ENCODE measurements around the gene GPR26. TPM values are rescaled to one million over a fixed set of nuclear protein-coding genes. Genes with fewer than 3 reads are reported as not detected.

The GPR26 gene
- total and polyA plus RNA-seq, 2 donors (not counting 1 experiment from before 2014, with no cell fraction given), result not detected

DNA sequence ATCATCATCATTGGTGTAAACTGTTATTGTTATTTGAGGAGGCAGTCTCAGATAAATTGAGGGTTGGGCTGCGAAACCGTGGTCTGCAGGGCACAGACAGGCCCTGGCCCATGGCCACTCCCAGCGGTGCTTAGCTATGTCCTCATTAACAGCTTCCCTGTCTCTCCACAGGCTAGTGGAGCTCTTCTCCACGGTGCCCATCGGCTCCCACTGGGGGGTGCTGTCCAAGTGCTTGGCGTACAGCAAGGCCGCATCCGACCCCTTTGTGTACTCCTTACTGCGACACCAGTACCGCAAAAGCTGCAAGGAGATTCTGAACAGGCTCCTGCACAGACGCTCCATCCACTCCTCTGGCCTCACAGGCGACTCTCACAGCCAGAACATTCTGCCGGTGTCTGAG is 21.6 kb downstream of the GPR26 start:
- no peak overlapping the region for H3K9ac ChIP-seq (ENCODE audit: low read length)
- H3K36me3 ChIP-seq (replicated peaks in 1 of 2; ENCODE audit: control extremely low read depth in 1 of 2, control insufficient read depth in 1 of 2, extremely low read depth in 1 of 2, insufficient read depth in 2 of 2, low read length in 1 of 2), result no peaks in the 10 kb centered on the region
- 63% methylated on average over 11 of the region's 13 CpGs for WGBS (ENCODE audit: insufficient coverage)
- Mint-ChIP-seq H3K27me3 (peaks cover 15% of the 10 kb centered on the region), H3K27ac (no peak overlapping the region), H3K4me1 (no peaks in the 10 kb centered on the region), H3K4me3 (no peak overlapping the region), H3K9me3 (ENCODE audit: insufficient read depth) (no peaks in the 10 kb centered on the region)
- ChIA-PET POLR2A (no interaction called here), CTCF (no interaction called here)
- H3K27ac ChIP-seq (ENCODE audit: low read length in 2 of 2), result no peak overlapping the region
- no peaks in the 10 kb centered on the region for H4K20me1 ChIP-seq (ENCODE audit: control insufficient read depth, insufficient read depth, low read length, poor library complexity, severe bottlenecking)
- no peaks in the 10 kb centered on the region for H3K4me1 ChIP-seq (ENCODE audit: control insufficient read depth in 2 of 2, insufficient read depth in 2 of 2, low read length in 2 of 2)
- no peak for ATAC-seq (ENCODE audit: low read depth)
- peaks cover 0 to 2% (median 0%) of the 10 kb centered on the region in 4 experiments for H3K27me3 ChIP-seq (replicated peaks in 1 of 4; ENCODE audit: control extremely low read depth in 1 of 4, control insufficient read depth in 3 of 4, insufficient read depth in 4 of 4, low read length in 3 of 4)
- TF ChIP-seq EZH2 (IDR thresholded peaks at IDR 0.05; ENCODE audit: borderline replicate concordance, insufficient read depth, low read depth, low read length, poor library complexity, severe bottlenecking), result no peak
- TF ChIP-seq, protein P1, sequence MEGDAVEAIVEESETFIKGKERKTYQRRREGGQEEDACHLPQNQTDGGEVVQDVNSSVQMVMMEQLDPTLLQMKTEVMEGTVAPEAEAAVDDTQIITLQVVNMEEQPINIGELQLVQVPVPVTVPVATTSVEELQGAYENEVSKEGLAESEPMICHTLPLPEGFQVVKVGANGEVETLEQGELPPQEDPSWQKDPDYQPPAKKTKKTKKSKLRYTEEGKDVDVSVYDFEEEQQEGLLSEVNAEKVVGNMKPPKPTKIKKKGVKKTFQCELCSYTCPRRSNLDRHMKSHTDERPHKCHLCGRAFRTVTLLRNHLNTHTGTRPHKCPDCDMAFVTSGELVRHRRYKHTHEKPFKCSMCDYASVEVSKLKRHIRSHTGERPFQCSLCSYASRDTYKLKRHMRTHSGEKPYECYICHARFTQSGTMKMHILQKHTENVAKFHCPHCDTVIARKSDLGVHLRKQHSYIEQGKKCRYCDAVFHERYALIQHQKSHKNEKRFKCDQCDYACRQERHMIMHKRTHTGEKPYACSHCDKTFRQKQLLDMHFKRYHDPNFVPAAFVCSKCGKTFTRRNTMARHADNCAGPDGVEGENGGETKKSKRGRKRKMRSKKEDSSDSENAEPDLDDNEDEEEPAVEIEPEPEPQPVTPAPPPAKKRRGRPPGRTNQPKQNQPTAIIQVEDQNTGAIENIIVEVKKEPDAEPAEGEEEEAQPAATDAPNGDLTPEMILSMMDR (IDR thresholded peaks at IDR 0.05), result no peak
- H3K4me3 ChIP-seq (ENCODE audit: control extremely low read depth in 1 of 5, extremely low read depth in 1 of 5, insufficient read depth in 1 of 5, low read depth in 2 of 5, low read length in 4 of 5), result no peak overlapping the region
- intact Hi-C loops (cut with micrococcal nuclease), result no loop called here
- H2AFZ ChIP-seq (ENCODE audit: insufficient read depth, low read depth, low read length, poor library complexity, severe bottlenecking), result no peak overlapping the region
- no peak overlapping the region for H3K4me2 ChIP-seq (replicated peaks; ENCODE audit: low read depth, low read length, poor library complexity, severe bottlenecking)
- H3K79me2 ChIP-seq (ENCODE audit: control insufficient read depth, insufficient read depth, low read length), result no peaks in the 10 kb centered on the region
- H3K9me3 ChIP-seq (ENCODE audit: control extremely low read depth in 1 of 3, control insufficient read depth in 2 of 3, insufficient read depth in 1 of 3, low read length in 2 of 3), result peaks cover 0 to 5% (median 0%) of the 10 kb centered on the region in 3 donors
- no peak for DNase-seq

DNA sequence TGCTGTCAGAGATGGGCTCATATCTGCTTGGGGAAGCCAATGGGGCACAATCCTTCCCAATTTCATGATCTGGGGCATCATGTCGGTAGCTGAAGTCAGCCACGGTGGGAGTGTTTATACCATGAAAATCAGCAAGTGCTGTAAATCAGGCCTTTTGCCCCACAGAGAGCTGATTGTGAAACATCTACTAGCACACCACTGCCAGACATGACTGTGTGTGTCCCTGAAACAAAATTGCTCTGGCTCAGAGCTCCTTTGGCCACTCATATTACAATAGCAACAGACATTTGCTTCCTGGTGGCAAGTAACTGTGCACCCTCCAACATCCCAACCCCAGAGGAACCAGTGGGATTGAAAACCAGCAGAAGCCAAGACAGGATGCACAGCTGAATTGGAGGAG is 23.7 kb downstream of the GPR26 start:
- H3K4me2 ChIP-seq (replicated peaks; ENCODE audit: low read depth, low read length, poor library complexity, severe bottlenecking), result no peak overlapping the region
- intact Hi-C loops (cut with micrococcal nuclease), result no loop called here
- Mint-ChIP-seq H3K4me1 (no peaks in the 10 kb centered on the region), H3K4me3 (no peak overlapping the region), H3K27ac (no peak overlapping the region), H3K9me3 (ENCODE audit: insufficient read depth) (no peaks in the 10 kb centered on the region), H3K27me3 (peaks cover 11% of the 10 kb centered on the region)
- H4K20me1 ChIP-seq (ENCODE audit: control insufficient read depth, insufficient read depth, low read length, poor library complexity, severe bottlenecking), result no peaks in the 10 kb centered on the region
- POLR2A ChIA-PET, result no interaction called here
- no peaks in the 10 kb centered on the region for H3K4me1 ChIP-seq (ENCODE audit: control insufficient read depth in 2 of 2, insufficient read depth in 2 of 2, low read length in 2 of 2)
- H3K27me3 ChIP-seq (replicated peaks in 1 of 4; ENCODE audit: control extremely low read depth in 1 of 4, control insufficient read depth in 3 of 4, insufficient read depth in 4 of 4, low read length in 3 of 4), result peaks cover 0 to 2% (median 0%) of the 10 kb centered on the region in 4 experiments
- WGBS (ENCODE audit: insufficient coverage), result 83% methylated on average over 2 of the region's 2 CpGs
- CTCF ChIA-PET, result no interaction called here
- H3K9me3 ChIP-seq (ENCODE audit: control extremely low read depth in 1 of 3, control insufficient read depth in 2 of 3, insufficient read depth in 1 of 3, low read length in 2 of 3), result peaks cover 0 to 10% (median 0%) of the 10 kb centered on the region in 3 donors
- TF ChIP-seq, protein P1 (IDR thresholded peaks at IDR 0.05), result no peak
- no peak for TF ChIP-seq EZH2 (IDR thresholded peaks at IDR 0.05; ENCODE audit: borderline replicate concordance, insufficient read depth, low read depth, low read length, poor library complexity, severe bottlenecking)
- no peak for ATAC-seq (ENCODE audit: low read depth)
- H2AFZ ChIP-seq (ENCODE audit: insufficient read depth, low read depth, low read length, poor library complexity, severe bottlenecking), result no peak overlapping the region
- H3K27ac ChIP-seq (ENCODE audit: low read length in 2 of 2), result no peak overlapping the region
- no peak overlapping the region for H3K4me3 ChIP-seq (ENCODE audit: control extremely low read depth in 1 of 5, extremely low read depth in 1 of 5, insufficient read depth in 1 of 5, low read depth in 2 of 5, low read length in 4 of 5)
- H3K9ac ChIP-seq (ENCODE audit: low read length), result no peak overlapping the region
- H3K79me2 ChIP-seq (ENCODE audit: control insufficient read depth, insufficient read depth, low read length), result no peaks in the 10 kb centered on the region
- no peak for DNase-seq
- H3K36me3 ChIP-seq (replicated peaks in 1 of 2; ENCODE audit: control extremely low read depth in 1 of 2, control insufficient read depth in 1 of 2, extremely low read depth in 1 of 2, insufficient read depth in 2 of 2, low read length in 1 of 2), result no peaks in the 10 kb centered on the region

Data from B cell (primary cell).